GM18511 (cell line): ENCODE results near the gene PPM1G.
"Not testable (repeated sequence)": the region's sequence is repeated elsewhere in the genome, so short reads cannot be mapped to it uniquely, and the experiment has no call there.

Experiments used
- ATAC-seq: cut with Tn5 transposase; IDR thresholded peaks from one replicate; pipeline ENCODE4 v1.9.1; 2021; ENCODE audit warnings: mild to moderate bottlenecking, moderate library complexity; ENCODE audit not compliant: unreplicated experiment

The PPM1G gene

DNA sequence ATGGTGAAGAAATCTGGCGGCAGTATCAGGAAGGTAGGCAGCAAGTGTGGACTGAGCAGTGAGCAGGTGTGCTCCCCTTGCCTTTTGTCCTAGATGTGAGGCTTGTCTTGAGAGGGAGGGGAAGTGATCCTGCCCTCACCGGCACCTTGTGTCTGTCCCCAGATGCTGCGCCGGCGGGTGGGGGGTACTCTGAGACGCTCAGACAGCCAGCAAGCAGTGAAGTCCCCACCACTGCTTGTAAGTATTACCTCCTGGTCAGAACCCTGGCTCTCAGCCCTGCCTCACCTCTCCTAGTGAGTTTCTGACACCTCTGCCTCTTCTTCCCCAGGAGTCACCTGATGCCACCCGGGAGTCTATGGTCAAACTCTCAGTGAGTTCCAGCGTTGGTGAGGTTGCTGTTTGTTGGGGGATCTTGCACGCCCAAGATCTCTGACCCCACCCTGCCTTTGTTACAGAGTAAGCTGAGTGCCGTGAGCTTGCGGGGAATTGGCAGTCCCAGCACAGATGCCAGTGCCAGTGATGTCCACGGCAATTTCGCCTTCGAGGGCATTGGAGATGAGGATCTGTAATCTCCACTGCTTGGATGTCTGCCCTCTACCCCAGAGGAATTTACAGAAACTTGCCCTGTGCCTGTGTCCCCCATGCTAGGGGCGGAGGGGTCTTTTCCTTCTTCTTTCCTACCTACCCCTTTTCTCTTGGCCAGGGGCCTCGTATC lies 33.1 kb downstream of the PPM1G start:
- no peak for ATAC-seq

DNA sequence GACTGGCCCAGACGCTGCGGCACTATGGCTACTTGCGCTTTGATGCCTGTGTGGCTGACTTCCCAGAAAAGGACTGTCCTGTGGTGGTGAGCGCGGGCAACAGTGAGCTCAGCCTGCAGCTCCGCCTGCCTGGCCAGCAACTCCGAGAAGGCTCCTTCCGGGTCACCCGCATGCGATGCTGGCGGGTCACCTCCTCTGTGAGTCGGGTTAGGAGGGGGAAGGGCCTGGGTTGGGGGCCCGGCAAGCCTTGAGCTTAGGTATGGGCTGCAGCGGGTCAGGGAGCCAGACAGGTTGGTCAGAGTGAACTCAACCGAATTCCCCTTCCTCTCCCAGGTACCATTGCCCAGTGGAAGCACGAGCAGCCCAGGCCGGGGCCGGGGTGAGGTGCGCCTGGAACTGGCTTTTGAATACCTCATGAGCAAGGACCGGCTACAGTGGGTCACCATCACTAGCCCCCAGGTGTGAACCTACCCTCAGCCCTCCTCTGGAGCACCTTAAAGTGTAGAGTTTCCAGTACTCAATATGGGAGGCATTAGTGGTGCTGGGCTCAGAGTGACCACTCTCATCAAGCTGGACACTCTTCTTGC lies 33.8 kb downstream of the PPM1G start:
- no peak for ATAC-seq

DNA sequence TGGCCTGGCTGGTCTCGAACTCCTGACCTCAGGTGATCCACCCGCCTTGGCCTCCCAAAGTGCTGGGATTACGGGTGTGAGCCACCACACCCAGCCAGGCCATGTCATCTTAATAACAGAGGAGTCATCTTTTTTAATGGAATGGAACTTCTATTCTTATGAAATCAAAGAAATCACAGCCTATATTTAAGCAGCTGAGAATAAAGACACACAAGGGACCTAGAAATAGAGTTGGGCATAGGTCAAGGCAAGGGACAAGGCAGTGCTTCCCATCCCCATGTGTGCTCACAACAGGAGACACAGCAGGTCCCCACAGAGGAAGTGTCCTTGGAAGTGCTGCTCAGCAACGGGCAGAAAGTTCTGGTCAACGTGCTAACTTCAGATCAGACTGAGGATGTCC lies 35.8 kb downstream of the PPM1G start:
- no peak for ATAC-seq

DNA sequence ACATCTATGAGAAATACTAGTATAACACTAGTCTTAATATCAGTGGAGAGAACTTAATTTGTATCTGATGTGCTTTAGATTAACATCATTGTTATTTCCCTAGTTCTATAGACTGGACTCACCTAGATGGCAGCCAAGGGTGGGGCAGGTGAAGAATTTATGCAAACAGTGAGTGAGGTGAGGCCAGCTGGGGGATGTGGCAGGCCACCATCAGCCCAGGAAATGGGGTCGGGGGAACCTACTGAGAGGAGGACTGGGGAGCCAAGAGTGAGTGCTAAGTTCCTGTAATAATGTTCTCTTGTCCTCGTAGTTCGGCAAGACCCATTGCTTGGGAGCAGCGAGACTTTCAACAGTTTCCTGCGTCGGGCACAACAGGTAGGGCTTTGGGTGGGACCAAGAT lies 36.5 kb downstream of the PPM1G start:
- no peak for ATAC-seq

DNA sequence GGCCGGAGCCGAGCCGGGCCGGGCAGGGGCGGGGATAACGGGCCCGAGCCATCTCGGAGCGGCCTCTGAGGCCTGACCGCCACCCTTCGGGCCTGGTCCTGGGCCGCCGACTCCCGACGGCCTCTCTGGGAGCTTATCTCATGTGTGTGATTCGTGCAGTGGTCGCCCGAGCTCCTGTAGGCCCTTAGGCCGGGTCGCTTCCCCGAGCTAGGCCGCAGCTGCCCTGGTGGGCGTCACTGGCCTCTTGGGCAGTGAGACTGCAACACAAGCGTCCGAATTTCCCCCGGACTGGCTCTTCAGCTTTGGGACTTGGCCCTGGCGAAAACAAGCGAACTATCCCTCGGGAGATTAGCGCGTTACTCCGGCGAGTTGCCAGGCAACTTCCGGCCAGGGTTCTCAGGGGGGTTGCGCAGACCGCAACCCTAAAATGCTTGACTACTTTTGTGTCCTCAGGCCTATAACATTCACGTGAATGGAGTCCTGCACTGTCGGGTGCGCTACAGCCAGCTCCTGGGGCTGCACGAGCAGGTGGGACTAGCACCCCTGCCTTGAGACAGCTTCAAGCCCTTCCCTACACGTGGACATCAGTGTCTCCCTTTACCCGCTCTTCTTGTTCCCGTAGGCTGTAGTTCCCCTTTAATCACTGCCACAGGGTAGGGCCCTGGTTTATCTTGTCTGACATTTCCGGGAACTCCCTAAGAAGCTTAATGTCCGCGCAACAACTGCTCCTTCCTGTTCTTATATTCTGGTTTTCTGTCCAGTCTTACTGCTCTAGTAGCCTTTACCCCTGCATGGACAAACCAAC lies 38.4 kb downstream of the PPM1G start:
- peak; percentile 30 for ATAC-seq

DNA sequence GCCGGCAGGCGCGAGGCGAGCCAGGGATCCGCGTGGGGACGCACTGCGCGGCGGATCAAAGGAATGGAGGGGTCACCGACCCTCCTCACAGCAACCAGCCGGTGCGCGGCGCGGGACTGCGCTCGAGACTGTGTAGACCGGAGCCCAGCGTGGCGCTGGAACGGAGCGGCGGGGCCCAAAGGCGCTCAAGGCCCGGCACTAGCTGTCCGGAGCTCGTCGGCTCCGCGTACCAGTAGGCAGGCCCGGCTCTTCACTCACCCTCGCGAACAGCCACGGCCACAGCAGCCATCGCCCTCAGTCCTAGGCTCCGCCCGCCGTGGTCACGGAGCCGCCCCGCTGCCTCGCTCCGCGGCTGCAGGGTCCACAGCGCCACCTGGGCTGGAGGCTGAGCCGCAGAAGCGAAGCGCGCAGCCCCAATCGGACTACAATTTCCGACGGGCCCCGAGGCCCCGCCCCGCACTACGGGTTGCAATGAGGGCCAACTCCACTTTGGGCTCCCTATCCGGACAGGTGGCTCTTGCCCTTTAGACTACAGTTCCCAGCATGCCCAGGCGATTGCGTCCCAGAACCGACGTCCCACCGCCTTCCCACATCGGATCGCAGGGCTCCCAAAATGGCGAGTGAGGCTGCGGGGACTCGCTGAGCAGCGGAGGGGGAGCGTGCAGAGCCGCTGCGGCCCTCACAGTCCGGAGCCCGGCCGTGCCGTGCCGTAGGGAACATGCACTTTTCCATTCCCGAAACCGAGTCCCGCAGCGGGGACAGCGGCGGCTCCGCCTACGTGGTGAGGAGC lies 39.2 kb downstream of the PPM1G start, which contains the start of the genes EIF2B4 and SNX17:
Gene EIF2B4, minus strand, starts transcription at position 313 of the 790 bp plus-strand sequence. Its CDS starts 24 bp downstream, at position 289.
Gene SNX17, plus strand, starts transcription at position 591 of the 790 bp plus-strand sequence. Its CDS starts 128 bp downstream, at position 719.
- ATAC-seq = peak; percentile 92

DNA sequence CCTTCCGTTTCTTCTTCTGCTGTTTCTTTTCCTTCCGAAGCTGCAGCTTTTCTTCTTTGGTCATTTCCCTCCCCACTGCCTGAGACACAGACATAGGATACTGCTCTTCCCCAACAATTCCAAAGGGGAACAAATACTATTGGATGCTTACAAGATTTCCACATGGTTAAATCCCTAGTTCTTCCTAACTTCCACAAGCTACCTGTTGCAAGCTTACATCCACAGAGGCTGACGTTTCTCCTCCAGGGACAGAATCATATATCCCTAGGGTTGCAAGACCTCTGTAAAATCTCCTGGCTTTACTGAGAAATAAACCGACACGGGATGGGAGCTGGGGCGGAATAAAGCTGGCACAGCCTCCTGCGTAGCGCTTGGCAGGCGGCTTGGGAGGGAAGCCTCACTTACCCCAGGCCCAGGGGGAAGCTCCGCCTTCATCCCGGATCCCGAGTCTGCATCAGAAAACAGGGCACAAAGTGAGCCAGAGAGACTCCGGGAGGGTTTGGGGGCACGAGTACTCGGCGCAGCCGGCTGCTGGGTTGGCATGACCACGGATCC lies 39.8 kb downstream of the PPM1G start:
- ATAC-seq = peak; percentile 14

DNA sequence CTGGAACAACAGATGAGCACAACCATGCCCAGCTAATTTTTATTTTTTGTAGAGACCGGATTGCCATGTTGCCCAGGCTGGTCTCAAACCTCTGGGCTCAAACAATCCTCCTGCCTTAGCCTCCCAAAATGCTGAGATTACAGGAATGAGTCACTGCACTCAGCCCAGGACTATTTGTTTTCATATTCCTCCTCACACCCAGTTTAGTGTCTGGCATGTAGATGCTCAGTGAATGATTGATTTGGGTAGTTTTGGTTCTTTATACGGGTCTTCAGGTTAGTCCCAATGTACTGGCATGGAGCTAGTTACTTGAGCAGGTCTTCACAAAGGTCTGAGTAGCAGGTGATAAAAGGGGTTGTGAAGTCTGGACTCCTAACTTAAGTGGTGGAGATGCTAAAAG lies 45.5 kb downstream of the PPM1G start:
- ATAC-seq = no peak

DNA sequence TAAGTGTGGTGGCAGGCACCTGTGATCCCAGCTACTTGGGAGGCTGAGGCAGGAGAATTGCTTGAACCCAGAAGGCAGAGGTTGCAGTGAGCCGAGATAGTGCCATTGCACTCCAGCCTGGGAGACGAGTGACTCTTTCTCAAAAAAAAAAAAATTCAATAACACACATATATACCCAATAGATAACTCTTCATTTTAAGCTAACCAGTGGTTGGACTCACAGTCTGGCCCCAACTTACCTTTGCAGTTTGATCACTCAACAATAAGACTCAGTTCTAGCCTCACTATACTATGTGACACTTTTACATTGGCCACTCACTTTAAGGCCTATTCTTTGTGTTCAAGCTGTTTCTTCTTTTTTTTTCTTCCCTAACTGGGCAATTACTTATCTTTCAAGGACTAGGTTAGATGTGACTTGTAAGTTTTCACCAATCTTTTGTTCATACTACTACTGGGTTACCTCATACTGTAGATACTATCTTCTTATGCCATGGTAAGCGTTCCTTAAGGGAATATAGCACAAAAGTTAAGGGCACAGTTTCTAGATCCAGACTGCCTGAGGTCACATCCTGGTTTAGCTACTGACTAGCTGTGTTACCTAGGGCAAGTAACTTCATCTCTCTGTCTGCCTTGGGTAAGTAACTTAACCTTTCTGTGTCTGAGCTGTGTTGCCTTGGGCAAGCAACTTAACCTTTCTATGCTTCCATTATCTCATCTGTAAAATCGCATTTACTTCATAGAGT lies 46.5 kb downstream of the PPM1G start:
- no peak for ATAC-seq

DNA sequence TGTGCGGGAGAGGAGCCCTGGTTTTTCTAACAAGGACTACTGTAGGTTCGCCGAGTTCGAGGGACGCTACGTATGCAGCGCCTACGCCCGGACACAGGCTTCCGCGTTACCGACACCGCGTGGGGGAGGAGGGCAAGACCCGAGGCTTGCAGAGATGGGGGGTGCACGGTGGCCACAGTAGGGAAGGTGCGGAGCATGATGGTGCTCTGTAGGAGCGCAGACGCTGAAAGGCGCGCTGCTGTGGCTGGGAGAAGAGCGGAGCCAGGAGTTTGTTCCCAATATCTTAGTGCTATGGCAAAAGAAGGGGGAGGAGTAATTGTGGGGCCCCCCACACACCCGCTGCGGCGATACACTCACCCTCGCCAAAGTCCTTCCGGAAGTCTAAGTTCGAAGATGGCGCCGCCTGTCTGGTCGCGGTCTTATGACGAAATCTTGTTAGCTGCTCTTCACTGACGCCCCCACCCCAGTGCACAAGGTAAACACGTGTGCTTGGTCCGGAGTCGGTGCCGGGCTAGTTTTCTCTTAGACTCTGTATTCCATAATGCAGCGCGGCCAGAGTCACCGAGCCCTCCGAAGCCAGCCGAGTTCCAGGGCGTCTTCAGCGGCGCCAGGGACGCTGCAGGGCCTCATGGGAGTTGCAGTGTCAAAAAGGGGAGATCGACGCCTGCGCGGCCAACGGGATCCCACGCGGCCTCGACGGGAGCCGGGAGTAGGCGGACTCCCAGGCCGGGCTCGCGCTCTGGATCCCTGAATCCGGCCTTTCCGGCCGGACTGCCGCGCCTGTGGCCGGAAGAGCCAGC lies 52.8 kb downstream of the PPM1G start, which contains the start of gene GTF3C2:
Gene GTF3C2, minus strand, starts transcription at position 383 of the 800 bp plus-strand sequence. CDS start 13,210 bp downstream, outside the sequence.
- peak; percentile 87 for ATAC-seq

DNA sequence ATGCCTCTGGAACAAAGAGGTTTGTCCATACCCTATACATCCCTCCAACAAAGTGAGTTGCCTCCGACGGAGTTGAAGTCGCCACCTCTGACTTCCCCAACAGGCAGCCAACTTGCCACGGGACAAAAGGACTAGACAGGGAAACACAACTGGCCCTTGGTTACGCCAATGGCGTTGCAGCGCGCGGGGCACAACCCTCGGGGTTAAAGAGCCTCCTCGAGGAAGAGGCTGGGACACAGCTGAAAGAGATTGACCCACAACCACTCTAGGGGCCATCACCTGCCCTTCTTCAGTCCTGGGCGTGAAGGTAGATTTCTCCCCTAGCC lies 53.4 kb downstream of the PPM1G start:
- peak; percentile 43 for ATAC-seq

DNA sequence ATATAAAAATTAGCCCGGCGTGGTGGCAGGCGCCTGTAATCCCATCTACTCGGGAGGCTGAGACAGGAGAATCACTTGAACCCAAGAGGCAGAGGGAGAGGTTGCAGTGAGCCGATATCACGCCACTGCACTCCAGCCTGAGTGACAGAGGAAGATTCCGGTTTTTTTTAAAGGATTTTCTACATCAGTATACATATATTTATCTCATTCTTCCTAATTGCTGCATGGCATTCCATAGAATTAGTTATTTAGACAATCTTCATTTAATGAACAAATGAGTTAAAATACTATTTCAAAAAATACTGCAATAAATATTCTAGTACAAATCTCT lies 54.8 kb downstream of the PPM1G start:
- no peak for ATAC-seq

DNA sequence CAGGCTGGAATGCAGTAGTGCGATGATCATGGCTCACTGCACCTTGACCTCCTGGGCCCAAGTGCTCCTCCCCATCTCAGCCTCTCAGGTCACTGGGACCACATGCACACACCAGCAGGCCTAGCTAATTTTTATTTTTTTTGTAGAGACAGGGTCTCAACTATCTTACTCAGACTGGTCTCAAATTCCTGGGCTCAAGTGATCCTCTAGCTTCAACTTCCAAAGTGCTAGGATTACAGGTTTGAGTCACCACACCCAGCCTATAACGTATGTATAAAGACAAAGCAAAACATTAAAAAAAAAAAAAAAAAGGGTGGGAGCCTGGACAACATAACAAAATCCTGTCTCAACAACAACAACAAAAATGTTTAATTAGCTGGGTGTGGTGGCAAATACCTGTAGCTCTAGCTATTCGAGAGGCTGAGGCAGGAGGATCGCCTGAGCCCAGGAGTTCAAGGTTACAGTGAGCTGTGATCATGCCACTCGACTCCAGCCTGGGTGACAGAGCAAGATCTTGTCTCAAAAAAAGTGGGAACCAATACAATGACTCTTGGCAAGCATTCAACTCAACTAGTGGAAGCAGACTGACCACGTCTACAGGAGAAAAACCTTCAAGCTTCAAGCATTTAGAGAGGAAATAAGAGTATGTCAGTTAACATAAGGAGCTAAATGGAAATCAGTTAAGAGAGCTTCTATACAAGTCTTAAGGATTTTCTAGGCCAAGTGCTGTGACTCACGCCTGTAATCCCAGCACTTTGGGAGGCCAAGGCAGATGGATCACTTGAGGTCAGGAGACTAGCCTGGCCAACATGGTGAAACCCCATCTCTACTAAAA lies 55.4 kb downstream of the PPM1G start:
- no peak for ATAC-seq

DNA sequence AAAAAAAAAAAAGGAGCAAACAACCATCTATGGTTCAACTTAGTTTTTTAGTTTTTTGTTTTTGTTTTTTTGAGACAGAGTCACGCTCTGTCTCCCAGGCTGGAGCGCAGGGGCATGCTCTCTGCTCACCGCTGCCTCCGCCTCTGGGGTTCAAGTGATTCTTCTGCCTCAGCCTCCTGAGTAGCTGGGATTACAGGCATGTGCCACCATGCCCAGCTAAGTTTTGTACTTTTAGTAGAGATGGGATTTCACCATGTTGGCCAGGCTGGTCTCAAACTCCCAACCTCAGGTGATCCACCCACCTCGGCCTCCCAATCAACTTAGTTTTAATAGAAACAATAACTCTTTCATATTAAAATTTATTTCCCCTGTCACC lies 56.0 kb downstream of the PPM1G start:
- not testable (repeated sequence) for ATAC-seq

DNA sequence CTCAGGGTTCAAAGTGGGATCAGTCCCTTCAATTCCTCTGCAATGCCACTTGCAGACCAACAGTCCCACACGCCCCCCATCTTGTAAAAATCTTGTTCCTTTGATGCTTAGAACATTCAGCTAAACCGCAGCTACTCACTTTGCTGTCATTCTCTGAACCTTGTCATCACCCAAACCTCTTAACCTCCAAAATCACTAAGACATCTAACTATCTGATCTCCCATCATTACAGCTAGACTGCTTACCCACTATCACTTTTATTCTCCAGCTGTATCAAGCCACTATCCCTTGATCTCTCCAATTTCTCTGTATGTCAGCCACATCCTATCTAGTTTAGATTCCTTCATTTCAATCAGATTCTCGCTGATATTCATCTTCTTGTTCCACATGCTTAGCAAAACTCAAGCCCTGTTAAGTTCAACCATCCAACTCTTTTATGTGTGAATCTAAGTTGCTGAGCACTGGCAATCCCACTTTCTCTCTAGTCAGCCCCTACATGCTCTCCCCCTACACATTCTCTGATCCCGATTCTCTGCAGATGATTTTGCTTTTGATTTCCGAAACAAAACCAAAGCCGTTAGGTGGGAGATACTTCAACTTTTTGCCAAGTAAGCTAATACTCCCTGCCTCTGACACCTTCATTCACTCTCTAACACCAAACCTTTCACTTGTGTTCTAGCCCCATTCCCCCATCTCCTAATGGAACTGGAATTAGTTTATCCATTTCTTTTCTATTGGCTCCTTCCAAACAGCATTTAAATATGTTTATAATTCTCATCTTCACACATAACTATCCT lies 57.4 kb downstream of the PPM1G start:
- no peak for ATAC-seq

DNA sequence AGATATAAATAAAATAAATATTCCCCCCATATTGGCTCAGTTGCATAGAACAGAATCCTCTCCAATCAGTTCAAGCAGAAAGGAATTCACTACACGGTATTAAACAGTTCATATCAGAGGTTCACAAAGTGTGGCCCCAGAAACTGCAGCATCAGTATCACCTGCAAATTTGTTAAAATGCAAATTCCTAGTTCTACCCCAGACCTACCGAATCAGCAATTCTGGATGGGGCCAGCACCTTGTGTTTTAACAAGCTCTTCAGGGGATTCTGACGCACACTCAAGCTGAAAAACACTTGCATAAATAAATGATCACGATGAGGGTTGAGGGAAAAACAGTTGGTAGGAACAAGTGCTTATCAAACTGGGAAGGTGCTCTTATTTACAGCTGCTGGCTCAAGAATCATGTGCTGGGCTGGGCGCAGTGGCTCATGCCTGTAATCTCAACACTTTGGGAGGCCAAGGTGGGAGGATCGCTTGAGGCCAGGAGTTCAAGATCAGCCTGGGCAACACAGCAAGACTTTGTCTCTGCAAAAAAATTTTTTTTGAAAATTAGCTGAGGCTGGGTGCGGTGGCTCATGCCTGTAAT lies 59.2 kb downstream of the PPM1G start:
- no peak for ATAC-seq

DNA sequence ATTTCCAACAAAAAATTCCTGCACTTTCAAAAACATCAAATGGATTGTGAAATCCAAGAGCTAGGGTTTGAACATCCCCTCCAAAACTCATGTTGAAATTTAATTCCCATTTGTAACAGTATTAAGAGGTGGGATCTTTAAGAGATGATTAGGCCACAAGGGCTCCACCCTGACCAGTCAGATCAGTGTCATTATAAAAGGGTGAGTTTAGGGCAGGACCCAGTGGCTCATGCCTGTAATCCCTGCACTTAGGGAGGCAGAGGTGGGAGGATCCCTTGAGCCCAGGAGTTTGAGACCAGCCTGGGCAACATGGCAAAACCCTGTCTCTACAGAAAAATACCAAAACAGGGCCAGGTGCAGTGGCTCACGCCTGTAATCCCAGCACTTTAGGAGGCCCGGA lies 61.8 kb downstream of the PPM1G start:
- ATAC-seq = no peak
